GM18526 (cell line): ENCODE measurements around the gene OPCML.

ENCODE experiments used
- POLR2A ChIP-seq: IDR thresholded peaks from 3 replicates; pipeline ENCODE4 v1.6.1; 2011; ENCODE audit not compliant: insufficient read length; ENCODE audit errors: extremely low read depth

OPCML gene

GRCh38 chr11:132639986-132640385 is 892.3 kb downstream of the OPCML start:
- TF ChIP-seq POLR2A, result no peak

GRCh38 chr11:132639403-132639802 is 892.9 kb downstream of the OPCML start:
- TF ChIP-seq POLR2A, result no peak

GRCh38 chr11:132638423-132638822 is 893.9 kb downstream of the OPCML start:
- TF ChIP-seq POLR2A, result no peak

GRCh38 chr11:132636523-132636922 is 895.8 kb downstream of the OPCML start:
- no peak for TF ChIP-seq POLR2A

GRCh38 chr11:132632641-132633124 is 899.6 kb downstream of the OPCML start:
- TF ChIP-seq POLR2A, result no peak

- TF ChIP-seq POLR2A, result no peak
Observed at GRCh38 chr11:132631989-132632388, 900.3 kb downstream of the OPCML start.

GRCh38 chr11:132627981-132628380 is 904.3 kb downstream of the OPCML start:
- no peak for TF ChIP-seq POLR2A

GRCh38 chr11:132626446-132626845 is 905.9 kb downstream of the OPCML start:
- TF ChIP-seq POLR2A, result no peak

- no peak for TF ChIP-seq POLR2A
Observed at GRCh38 chr11:132623511-132623910, 908.8 kb downstream of the OPCML start.

- no peak for TF ChIP-seq POLR2A
Observed at GRCh38 chr11:132621976-132622580, 910.2 kb downstream of the OPCML start.

GRCh38 chr11:132620423-132620822 is 911.9 kb downstream of the OPCML start:
- no peak for TF ChIP-seq POLR2A

GRCh38 chr11:132610791-132611190 is 921.5 kb downstream of the OPCML start:
- TF ChIP-seq POLR2A, result no peak

- TF ChIP-seq POLR2A, result no peak
Observed at GRCh38 chr11:132610216-132610615, 922.1 kb downstream of the OPCML start.

GRCh38 chr11:132607575-132607974 is 924.7 kb downstream of the OPCML start:
- no peak for TF ChIP-seq POLR2A

- no peak for TF ChIP-seq POLR2A
Observed at GRCh38 chr11:132605825-132606570, 926.3 kb downstream of the OPCML start.

GRCh38 chr11:132604431-132604830 is 927.9 kb downstream of the OPCML start:
- TF ChIP-seq POLR2A, result no peak

- TF ChIP-seq POLR2A, result no peak
Observed at GRCh38 chr11:132601875-132602274, 930.4 kb downstream of the OPCML start.
